Chondrocyte (in vitro differentiated cells): ENCODE data around the gene ELANE. TPM values are rescaled to one million over a fixed set of nuclear protein-coding genes. Genes with fewer than 3 reads are reported as not detected.
"Not testable (repeated sequence)": the region's sequence is repeated elsewhere in the genome, so short reads cannot be mapped to it uniquely, and the experiment has no call there.

ENCODE experiments used
- DNase-seq: peaks from one replicate; pipeline ENCODE4 v3.0.0; 2021; ENCODE audit warnings: mixed read lengths, low spot score
- H3K27ac Mint-ChIP-seq: one replicate; pipeline ENCODE4 v1.8.0; 2021; ENCODE audit warnings: mild to moderate bottlenecking, moderate library complexity, mixed read lengths; ENCODE audit not compliant: unreplicated experiment
- H3K27me3 Mint-ChIP-seq: 2 replicates; pipeline ENCODE4 v1.8.0; 2021; ENCODE audit warnings: low read depth, mixed read lengths
- H3K36me3 Mint-ChIP-seq: 2 replicates; pipeline ENCODE4 v1.8.0; 2021; ENCODE audit warnings: low read depth, mixed read lengths
- H3K4me1 Mint-ChIP-seq: 2 replicates; pipeline ENCODE4 v1.8.0; 2021; ENCODE audit warnings: low read depth, mild to moderate bottlenecking, mixed read lengths
- H3K4me3 Mint-ChIP-seq: one replicate; pipeline ENCODE4 v1.8.0; 2021; ENCODE audit warnings: mild to moderate bottlenecking, moderate library complexity, mixed read lengths; ENCODE audit not compliant: unreplicated experiment
- H3K9me3 Mint-ChIP-seq: 2 replicates; pipeline ENCODE4 v1.8.0; 2021; ENCODE audit warnings: low read depth, mixed read lengths
- CTCF ChIP-seq: fragments of 200-600 bp; sonication (generic); IDR thresholded peaks from 2 replicates; pipeline ENCODE4 v1.5.0; 2021; ENCODE audit warnings: antibody characterized with exemption, mild to moderate bottlenecking, moderate library complexity
- total RNA-seq: library from RNA; stranded (reverse); gene quantifications from 3 replicates; pipeline ENCODE4 v1.2.1, GENCODE V29; 2021

The ELANE gene
- total RNA-seq, 1 donor from 2014 or later = not detected

- no peak for TF ChIP-seq CTCF
- Mint-ChIP-seq H3K27ac (no peak overlapping the region), H3K9me3 (no peaks in the 10 kb centered on the region), H3K27me3 (no peaks in the 10 kb centered on the region), H3K36me3 (no peaks in the 10 kb centered on the region), H3K4me1 (peaks cover 8% of the 10 kb centered on the region), H3K4me3 (no peak overlapping the region)
- DNase-seq = no peak
Measured at GRCh38 chr19:853014-853585, 997 bp downstream of the ELANE start.

GRCh38 chr19:853614-854220, 1.6 kb downstream of the ELANE start:
- not testable (repeated sequence) for H3K27me3 Mint-ChIP-seq, H3K4me3 Mint-ChIP-seq, H3K9me3 Mint-ChIP-seq, H3K4me1 Mint-ChIP-seq, H3K36me3 Mint-ChIP-seq, DNase-seq, H3K27ac Mint-ChIP-seq

- TF ChIP-seq CTCF = no peak
- no peak for DNase-seq
- Mint-ChIP-seq H3K27me3 (no peaks in the 10 kb centered on the region), H3K4me3 (no peak overlapping the region), H3K9me3 (no peaks in the 10 kb centered on the region), H3K36me3 (no peaks in the 10 kb centered on the region), H3K27ac (no peak overlapping the region), H3K4me1 (peaks cover 8% of the 10 kb centered on the region)
Measured at GRCh38 chr19:854549-854948, 2.4 kb downstream of the ELANE start.

GRCh38 chr19:855142-855541, 3.0 kb downstream of the ELANE start:
- H3K27ac Mint-ChIP-seq = no peak overlapping the region

GRCh38 chr19:855566-856120, 3.5 kb downstream of the ELANE start:
- Mint-ChIP-seq H3K9me3 (no peaks in the 10 kb centered on the region), H3K4me3 (no peak overlapping the region), H3K27ac (no peak overlapping the region), H3K36me3 (no peaks in the 10 kb centered on the region), H3K4me1 (peaks cover 7% of the 10 kb centered on the region), H3K27me3 (no peaks in the 10 kb centered on the region)
- TF ChIP-seq CTCF = no peak
- DNase-seq = peak; percentile 95

More at GRCh38 chr19:855142-855541, 3.0 kb downstream of the ELANE start:
- Mint-ChIP-seq H3K27me3 (no peaks in the 10 kb centered on the region), H3K9me3 (no peaks in the 10 kb centered on the region), H3K36me3 (no peaks in the 10 kb centered on the region), H3K4me1 (peaks cover 12% of the 10 kb centered on the region), H3K4me3 (no peak overlapping the region)
- DNase-seq = no peak
- no peak for TF ChIP-seq CTCF

GRCh38 chr19:858284-858683, 6.2 kb downstream of the ELANE start:
- Mint-ChIP-seq H3K4me3 (no peak overlapping the region), H3K9me3 (no peaks in the 10 kb centered on the region), H3K27ac (no peak overlapping the region), H3K4me1 (peaks cover 8% of the 10 kb centered on the region), H3K36me3 (no peaks in the 10 kb centered on the region), H3K27me3 (no peaks in the 10 kb centered on the region)
- TF ChIP-seq CTCF = no peak
- DNase-seq = no peak
